Measurements from ENCODE around the gene NXF3. TPM values are rescaled to one million over a fixed set of nuclear protein-coding genes. Genes with fewer than 3 reads are reported as not detected.
"Not testable (repeated sequence)": the region's sequence is repeated elsewhere in the genome, so short reads cannot be mapped to it uniquely, and the experiment has no call there.

The NXF3 gene
- total RNA-seq, 1 experiment from 2014 or later, result not detected

DNA sequence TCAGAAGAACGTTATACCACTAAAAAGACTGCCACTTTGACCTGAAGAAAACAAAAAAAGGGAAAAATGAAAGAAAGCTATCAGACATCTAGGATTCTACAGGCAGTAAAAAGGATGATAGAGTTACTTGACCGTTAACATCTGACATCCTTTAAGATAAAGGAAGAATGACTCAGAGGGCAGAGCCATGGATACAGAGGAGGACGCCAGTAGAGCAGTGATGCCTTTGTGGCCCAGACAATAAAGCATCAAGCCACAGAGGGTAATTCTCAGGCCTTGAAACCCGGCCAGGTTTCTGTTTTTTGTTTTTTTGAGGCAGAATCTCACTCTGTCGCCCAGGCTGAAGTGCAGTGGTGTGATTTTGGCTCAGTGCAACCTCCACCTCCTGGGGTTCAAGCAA lies 19.5 kb downstream of the NXF3 start:
- Histone ChIP-seq H3K4me1 (replicated peaks) (no peaks in the 10 kb centered on the region), H3K36me3 (no peaks in the 10 kb centered on the region), H3K9me3 (replicated peaks) (no peaks in the 10 kb centered on the region), H3K4me3 (no peak overlapping the region), H3K27me3 (replicated peaks) (no peaks in the 10 kb centered on the region), H3K27ac (no peak overlapping the region)
- no peak for DNase-seq (ENCODE audit: low read depth in 1 of 2, low spot score in 2 of 2)

DNA sequence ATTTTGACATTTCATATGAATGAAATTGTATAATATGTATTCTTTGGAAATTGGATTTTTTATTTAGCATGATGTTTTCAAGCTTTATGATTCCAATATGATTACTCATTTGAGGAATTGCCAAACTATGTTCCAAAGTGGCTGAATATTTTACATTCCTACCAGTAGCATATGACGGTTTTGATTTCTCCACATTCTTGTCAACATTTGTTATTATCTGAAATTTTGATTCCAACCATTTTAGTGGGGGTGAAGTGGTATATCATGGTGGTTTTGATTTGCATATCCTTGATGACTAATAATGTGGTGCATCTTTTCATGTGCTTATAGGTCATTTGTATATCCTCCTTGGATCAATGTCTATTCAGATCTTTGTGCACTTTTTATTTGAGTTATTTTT lies 26.3 kb downstream of the NXF3 start:
- Histone ChIP-seq H3K27me3 (replicated peaks) (no peaks in the 10 kb centered on the region), H3K27ac (no peak overlapping the region), H3K9me3 (replicated peaks) (no peaks in the 10 kb centered on the region), H3K4me3 (no peak overlapping the region), H3K36me3 (no peaks in the 10 kb centered on the region), H3K4me1 (replicated peaks) (no peaks in the 10 kb centered on the region)
- DNase-seq (ENCODE audit: low read depth in 1 of 2, low spot score in 2 of 2), result no peak

DNA sequence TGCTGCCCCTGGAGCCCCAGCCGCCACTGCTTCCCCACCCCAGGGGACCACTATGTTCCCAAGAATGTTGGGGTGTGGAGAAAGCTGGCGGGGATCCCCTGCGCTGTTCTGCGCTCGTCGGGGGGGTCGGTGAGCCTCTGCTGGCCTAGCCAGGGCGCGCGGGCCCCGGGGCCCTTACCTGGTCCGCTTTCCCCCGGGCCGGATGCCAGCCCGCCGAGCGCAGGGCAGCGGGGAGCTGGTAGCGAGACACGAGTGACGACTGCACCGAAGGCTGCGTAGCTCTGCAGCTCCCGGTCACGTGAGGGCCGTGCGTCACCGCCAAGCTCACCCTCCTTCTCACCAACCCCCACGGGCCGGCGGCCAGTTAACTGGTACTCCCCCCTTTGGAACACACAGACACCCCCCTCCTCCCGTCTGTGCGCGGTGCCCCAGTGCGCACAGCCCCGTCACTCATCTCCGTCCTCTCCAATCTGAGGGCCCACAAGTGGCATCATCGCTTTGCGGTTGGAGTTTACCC lies 29.0 kb downstream of the NXF3 start, which contains the start of gene BEX1:
Gene BEX1 (minus strand): TSS at position 254 of the 517 bp plus-strand sequence. CDS start 897 bp downstream, outside the sequence.
- no peaks in the 10 kb centered on the region for H3K9me3 ChIP-seq (replicated peaks)
- H3K4me1 ChIP-seq (replicated peaks), result no peaks in the 10 kb centered on the region
- no peak for DNase-seq (ENCODE audit: low read depth in 1 of 2, low spot score in 2 of 2)
- no peak within 1 kb of the TSS for H3K4me3 ChIP-seq
- no peaks in the 10 kb centered on the region for H3K36me3 ChIP-seq
- H3K27me3 ChIP-seq (replicated peaks), result no peaks in the 10 kb centered on the region
- no peak within 1 kb of the TSS for H3K27ac ChIP-seq

DNA sequence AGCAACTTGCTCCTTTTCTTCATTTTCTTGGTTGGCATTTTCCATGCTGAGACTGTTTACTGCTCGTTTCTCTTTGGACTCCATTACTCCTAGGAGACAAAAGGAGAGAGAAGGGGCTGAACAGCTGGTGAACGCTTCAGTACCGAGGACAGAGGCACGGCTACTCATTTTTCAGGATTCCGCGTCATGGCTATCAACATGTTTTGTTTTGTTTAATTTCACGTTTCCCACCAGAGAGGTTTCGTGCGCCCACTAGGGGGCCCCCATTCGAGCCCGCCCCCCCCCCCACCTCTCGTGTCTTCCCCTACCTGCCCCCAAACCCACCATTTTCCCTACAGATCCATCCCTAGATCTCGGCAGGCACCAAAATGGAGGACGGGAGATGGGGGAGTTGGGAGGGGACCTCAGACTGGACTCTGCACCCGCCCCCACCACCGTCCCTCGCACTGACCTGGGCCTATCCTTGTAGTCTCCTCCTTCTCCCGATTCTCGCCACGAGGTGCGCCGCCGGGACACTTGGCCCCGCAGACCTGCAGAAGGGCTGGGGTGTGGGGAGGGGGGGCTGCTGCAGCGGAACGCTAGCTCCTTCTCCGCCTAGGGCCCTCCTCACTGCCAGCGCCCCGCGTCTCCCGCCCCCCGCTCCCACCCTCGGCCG lies 29.6 kb downstream of the NXF3 start:
- no peak for DNase-seq (ENCODE audit: low read depth in 1 of 2, low spot score in 2 of 2)
- H3K9me3 ChIP-seq (replicated peaks), result no peaks in the 10 kb centered on the region
- H3K27me3 ChIP-seq (replicated peaks), result no peaks in the 10 kb centered on the region
- no peak overlapping the region for H3K4me3 ChIP-seq
- H3K27ac ChIP-seq, result no peak overlapping the region
- H3K36me3 ChIP-seq, result no peaks in the 10 kb centered on the region
- H3K4me1 ChIP-seq (replicated peaks), result no peaks in the 10 kb centered on the region

DNA sequence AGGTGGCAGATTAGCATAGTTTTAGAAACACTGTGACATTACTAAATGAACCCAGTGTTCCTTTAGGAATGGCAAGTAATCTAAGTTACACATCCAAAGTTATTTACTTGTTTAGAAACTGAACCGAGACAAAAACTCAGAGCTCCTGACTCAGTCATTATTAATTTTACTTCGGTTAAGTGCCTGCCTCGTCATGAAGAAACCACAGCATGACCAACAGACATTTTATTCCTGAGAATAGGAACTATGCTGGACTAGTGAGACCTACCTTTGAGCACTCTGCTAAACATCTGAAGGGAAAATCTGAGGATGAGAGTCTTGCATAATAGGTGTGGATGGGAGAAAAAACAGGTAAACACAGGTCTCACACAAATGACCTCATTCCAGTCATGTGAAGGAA lies 31.5 kb downstream of the NXF3 start:
- DNase-seq (ENCODE audit: low read depth in 1 of 2, low spot score in 2 of 2), result no peak
- Histone ChIP-seq H3K36me3 (no peaks in the 10 kb centered on the region), H3K27me3 (replicated peaks) (no peaks in the 10 kb centered on the region)

DNA sequence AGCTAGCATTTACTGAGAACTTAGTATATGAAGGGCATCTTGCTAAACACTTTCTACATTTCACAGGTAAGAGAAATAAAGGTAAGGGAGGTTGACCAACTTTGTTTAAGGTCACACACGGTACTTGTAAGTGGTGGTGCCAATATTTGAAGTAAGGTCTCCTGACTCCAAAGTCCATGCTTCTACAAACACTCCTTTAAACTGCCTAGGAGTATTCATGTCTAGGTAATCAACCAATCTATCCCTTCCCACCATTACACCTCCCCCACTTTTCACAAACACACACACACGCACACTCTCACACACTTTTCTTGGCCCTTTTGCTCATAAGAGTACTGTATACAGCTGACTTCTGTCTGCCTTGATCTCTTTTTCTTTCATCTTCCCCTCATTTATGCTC lies 36.0 kb downstream of the NXF3 start:
- H3K9me3 ChIP-seq (replicated peaks), result no peaks in the 10 kb centered on the region
- no peaks in the 10 kb centered on the region for H3K36me3 ChIP-seq
- H3K4me1 ChIP-seq (replicated peaks), result no peaks in the 10 kb centered on the region
- no peak overlapping the region for H3K4me3 ChIP-seq
- no peak for DNase-seq (ENCODE audit: low read depth in 1 of 2, low spot score in 2 of 2)
- H3K27ac ChIP-seq, result no peak overlapping the region
- no peaks in the 10 kb centered on the region for H3K27me3 ChIP-seq (replicated peaks)

More for the DNA sequence above, 31.5 kb downstream of the NXF3 start:
- Histone ChIP-seq H3K9me3 (replicated peaks) (no peaks in the 10 kb centered on the region), H3K27ac (no peak overlapping the region), H3K4me3 (no peak overlapping the region), H3K4me1 (replicated peaks) (no peaks in the 10 kb centered on the region)

DNA sequence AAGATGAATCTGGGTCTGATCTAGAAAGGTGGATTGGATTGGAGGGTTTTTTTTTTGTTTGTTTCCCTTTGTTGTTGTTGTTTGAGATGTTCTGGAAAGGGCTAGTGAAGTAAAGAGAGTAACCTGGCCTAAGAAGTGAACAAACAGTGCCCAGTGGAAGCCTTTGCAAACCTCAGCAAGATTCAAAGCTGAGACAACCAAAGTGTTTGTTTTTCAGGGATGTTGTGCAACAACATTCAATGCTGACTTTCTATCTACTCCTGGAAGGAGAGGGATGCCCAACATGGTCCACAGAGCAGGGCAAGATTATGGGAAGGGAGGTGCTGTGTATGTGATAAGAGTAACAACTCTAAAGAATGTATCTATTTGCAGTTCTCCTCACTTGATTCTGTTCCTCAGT lies 40.3 kb downstream of the NXF3 start:
- Histone ChIP-seq H3K4me3 (no peak overlapping the region), H3K9me3 (replicated peaks) (no peaks in the 10 kb centered on the region), H3K36me3 (no peaks in the 10 kb centered on the region)

DNA sequence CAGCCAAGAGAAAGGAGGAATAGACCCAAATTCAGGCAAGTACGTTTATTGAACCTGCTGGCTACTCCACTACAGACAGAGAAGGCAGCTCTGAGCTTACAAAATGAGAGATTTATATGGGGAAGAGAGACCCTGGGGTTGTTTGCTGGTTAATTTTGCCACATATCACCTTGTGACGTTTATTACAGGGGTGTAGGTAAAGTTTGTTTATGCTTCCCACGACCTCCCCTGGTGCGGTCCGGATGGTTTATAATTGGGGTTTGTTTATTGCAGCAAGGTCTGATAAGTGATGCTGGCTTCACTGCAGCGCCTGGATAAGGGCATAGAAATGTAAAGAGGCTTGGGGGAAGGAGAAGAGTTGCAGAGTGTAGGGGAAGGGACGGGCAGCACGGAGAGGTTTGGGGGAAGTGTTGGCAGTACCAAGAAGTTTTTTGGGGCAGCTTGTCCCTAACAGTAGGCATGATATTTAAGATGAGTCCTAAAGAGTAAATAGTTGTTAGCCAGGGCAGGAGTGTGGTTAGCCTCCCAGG lies 41.6 kb downstream of the NXF3 start:
- Histone ChIP-seq H3K27ac (no peak overlapping the region), H3K27me3 (replicated peaks) (no peaks in the 10 kb centered on the region), H3K9me3 (replicated peaks) (no peaks in the 10 kb centered on the region), H3K4me1 (replicated peaks) (no peaks in the 10 kb centered on the region), H3K36me3 (no peaks in the 10 kb centered on the region), H3K4me3 (no peak overlapping the region)
- DNase-seq (ENCODE audit: low read depth in 1 of 2, low spot score in 2 of 2), result no peak

More for the DNA sequence above, 40.3 kb downstream of the NXF3 start:
- Histone ChIP-seq H3K27me3 (replicated peaks) (no peaks in the 10 kb centered on the region), H3K4me1 (replicated peaks) (no peaks in the 10 kb centered on the region), H3K27ac (no peak overlapping the region)
- DNase-seq (ENCODE audit: low read depth in 1 of 2, low spot score in 2 of 2), result no peak

DNA sequence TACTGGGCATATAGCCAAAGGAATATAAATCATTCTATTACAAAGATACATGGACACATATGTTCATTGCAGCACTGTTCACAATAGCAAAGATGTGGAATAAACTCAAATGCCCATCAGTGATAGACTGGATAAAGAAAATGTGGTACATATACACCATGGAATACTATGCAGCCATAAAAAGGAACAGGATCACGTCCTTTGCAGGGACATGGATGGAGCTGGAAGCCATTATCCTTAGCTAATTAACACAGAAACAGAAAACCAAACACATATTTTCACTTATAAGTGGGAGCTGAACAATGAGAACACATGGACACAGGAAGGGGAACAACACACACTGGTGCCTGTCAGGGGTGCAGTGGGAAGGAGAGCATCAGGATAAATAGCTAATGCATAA lies 59.6 kb downstream of the NXF3 start:
- H3K27me3 ChIP-seq (replicated peaks); H3K36me3 ChIP-seq; H3K4me3 ChIP-seq; H3K4me1 ChIP-seq (replicated peaks); H3K27ac ChIP-seq; DNase-seq (ENCODE audit: low read depth in 1 of 2, low spot score in 2 of 2); H3K9me3 ChIP-seq (replicated peaks): not testable (repeated sequence)

Other genes starting within 250 kb of the NXF3 start
- gene RAB40AL, start 155.9 kb downstream of the NXF3 start, total RNA-seq (2014; rRNA removed; shearing (Covaris generic)), result 0.18 TPM in 1 of 2 replicates, not detected in the other
- gene BEX1, start 29.0 kb downstream of the NXF3 start, total RNA-seq (2014; rRNA removed; shearing (Covaris generic)), result not detected in 2 replicates
- 0.74 and 1.7 TPM in 2 replicates for gene BEX4, start 122.0 kb upstream of the NXF3 start, total RNA-seq (2014; rRNA removed; shearing (Covaris generic))
- 76.1 and 96.0 TPM in 2 replicates for gene TCEAL8, start 162.0 kb upstream of the NXF3 start, total RNA-seq (2014; rRNA removed; shearing (Covaris generic))
- gene TCEAL5, start 183.6 kb upstream of the NXF3 start, total RNA-seq (2014; rRNA removed; shearing (Covaris generic)), result not detected in 2 replicates
- gene BEX2, start 217.8 kb upstream of the NXF3 start, total RNA-seq (2014; rRNA removed; shearing (Covaris generic)), result not detected in 2 replicates
- gene TCEAL7, start 237.1 kb upstream of the NXF3 start, total RNA-seq (2014; rRNA removed; shearing (Covaris generic)), result not detected in 2 replicates

Measured in SJSA1 (cell line).